Epithelial cell of proximal tubule (primary cell): ENCODE data around the gene CEP250. TPM values are rescaled to one million over a fixed set of nuclear protein-coding genes. Genes with fewer than 3 reads are reported as not detected.
A peak's percentile ranks its signal among the peaks of the same experiment; 100 is the strongest.
"Not testable (repeated sequence)": the region's sequence is repeated elsewhere in the genome, so short reads cannot be mapped to it uniquely, and the experiment has no call there.

ENCODE experiments used
- DNase-seq: peaks from one replicate; pipeline ENCODE4 v3.0.0-alpha.2; 2011; ENCODE audit warnings: low read depth
- H3K4me3 ChIP-seq: 2 replicates; pipeline ENCODE4 v1.5.1; 2011; ENCODE audit warnings: low read depth, mild to moderate bottlenecking, low read length
- total RNA-seq: library from RNA; depleted of rRNA; stranded (reverse); fragments of >200 nt; gene quantifications from 2 replicates; pipeline ENCODE4 v1.2.3, GENCODE V29; 2015
- TF ChIP-seq, protein P1 (sequence below): conservative IDR thresholded peaks from 2 replicates; pipeline ENCODE4 v1.5.1; 2012; ENCODE audit warnings: low read depth, mild to moderate bottlenecking, low read length

Gene CEP250
- total RNA-seq, 1 donor from 2014 or later, result 91.7 TPM

DNA sequence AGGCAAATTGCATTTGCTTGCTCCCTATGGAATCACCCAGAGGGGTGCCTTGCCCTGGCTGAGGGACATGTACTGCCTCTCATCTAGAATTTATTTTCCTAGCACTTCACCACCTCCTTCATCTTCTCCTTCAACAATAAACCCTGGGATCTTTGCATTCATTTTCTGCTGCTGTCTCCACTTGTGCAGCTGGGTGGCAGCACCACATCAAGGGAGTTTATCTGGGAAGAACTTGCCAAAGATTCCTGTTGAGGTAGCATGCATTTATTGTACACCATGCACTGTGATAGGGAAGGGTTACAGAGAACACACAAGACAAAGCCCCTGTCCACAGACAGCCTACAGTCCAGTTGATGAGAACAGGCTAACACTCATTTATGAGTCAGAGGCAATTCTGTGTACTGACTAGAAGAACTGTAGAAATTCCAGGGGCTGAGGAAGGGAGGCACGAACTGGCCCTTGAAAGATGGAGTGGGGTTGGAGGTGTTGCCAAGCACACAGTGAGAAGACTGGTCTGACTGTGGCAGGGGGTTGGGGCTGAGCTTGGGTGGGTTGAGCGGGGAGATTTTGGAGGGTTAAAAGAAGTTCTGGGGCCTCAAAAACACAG is 56.5 kb downstream of the CEP250 start:
- H3K4me3 ChIP-seq, result no peak overlapping the region
- TF ChIP-seq, protein P1, sequence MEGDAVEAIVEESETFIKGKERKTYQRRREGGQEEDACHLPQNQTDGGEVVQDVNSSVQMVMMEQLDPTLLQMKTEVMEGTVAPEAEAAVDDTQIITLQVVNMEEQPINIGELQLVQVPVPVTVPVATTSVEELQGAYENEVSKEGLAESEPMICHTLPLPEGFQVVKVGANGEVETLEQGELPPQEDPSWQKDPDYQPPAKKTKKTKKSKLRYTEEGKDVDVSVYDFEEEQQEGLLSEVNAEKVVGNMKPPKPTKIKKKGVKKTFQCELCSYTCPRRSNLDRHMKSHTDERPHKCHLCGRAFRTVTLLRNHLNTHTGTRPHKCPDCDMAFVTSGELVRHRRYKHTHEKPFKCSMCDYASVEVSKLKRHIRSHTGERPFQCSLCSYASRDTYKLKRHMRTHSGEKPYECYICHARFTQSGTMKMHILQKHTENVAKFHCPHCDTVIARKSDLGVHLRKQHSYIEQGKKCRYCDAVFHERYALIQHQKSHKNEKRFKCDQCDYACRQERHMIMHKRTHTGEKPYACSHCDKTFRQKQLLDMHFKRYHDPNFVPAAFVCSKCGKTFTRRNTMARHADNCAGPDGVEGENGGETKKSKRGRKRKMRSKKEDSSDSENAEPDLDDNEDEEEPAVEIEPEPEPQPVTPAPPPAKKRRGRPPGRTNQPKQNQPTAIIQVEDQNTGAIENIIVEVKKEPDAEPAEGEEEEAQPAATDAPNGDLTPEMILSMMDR, result peak; percentile 78
- DNase-seq, result no peak

DNA sequence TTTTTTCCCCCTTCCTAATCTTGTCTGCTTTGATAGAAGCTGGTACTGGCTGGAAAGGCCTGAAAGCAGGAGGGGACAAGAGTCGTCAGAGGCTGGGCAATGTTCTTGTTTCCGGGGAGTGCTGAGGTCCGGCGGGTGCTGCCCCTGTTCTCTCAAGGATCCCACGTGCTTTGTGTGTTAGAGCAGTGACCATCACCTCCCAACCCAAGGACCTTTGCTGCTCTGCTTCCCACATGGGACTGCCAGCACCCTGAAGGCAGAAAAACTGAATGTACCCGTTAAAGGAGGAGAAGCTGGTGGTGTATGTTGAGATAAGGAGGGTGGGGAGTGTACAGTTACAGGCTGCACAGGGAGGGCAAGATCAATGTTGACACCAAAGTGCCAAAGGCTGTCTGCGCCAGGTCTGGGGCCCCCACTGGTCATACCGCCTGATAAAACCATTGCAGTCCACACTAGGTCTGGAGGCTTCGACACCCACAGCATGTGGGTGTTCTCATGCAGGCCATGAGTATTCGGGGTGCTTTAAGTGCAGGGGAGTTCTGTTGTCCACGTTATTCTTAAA is 59.1 kb downstream of the CEP250 start:
- DNase-seq, result no peak
- H3K4me3 ChIP-seq, result no peak overlapping the region
- TF ChIP-seq, protein P1, result no peak

DNA sequence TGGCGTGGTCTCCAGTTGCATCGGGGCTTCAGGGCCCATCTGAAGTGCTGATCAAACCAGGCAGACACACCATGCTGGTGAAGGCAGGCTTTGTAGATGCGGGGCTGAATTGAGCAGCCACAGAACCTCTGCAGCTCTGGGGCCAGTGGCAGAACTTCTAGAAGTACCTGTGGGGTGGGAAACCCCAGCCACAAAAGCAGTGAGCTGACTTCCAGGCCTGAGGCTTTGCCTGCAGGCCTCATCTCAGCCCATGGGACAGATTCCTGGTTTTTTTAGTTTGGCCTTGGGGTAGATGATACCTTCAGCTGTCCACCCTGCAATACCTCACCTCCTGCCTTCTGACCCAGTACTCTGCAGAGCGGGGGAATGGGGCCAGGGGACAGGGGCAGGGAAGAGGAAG is 59.9 kb downstream of the CEP250 start:
- TF ChIP-seq, protein P1, result no peak
- H3K4me3 ChIP-seq, result no peak overlapping the region
- no peak for DNase-seq

DNA sequence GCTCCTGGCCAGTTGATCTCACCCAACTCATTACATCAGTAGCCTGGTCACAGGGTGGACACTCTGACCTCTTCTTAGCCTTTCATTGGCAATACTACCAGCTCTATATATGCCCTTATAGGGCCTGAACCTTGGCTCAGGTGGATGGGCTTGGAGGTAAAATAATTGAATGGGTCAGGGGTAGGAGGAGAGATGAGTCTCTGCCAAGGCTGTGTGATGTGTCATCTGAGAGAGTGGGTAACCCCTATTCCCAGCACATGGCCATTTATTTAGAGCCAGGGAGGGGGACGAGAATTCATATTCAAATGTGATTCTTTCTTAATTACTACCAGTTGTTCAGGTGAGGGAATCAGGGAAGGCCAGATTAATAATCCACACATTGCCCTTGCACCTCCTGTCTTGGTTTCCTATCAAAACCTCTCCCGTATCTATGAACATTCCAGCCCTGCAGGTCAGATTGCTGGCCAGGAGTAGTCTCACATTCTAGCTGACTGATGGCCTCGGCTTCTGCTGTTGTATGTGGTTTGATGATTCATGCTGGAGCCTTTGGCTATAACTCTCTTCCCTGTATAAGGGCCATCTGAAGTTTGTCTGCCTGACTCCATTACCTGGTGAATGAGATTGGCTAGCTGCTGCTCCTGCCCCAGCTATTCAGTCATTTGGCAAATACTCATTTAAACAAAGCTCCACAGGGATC is 60.7 kb downstream of the CEP250 start:
- DNase-seq, result peak; percentile 66
- H3K4me3 ChIP-seq, result no peak overlapping the region
- TF ChIP-seq, protein P1, result no peak

DNA sequence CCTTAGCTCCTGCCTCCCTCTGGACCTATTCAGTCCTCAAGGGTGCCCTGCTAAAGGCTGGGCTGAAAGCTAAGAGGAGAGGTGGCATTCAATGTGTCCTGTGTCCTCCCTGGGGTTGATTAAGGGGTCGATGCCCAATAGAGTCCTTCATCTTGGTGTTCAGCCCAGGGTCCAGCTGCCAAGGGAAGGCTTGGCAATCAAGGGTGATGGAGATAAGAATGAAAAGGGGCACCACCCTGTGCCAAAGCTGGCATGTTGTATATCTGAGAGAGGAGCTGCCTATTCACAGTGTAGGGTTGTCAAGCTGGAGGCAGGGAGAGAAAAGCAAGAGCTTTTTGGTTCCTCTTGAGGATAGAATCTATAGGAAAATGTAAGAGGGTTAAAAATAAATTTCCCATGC is 61.7 kb downstream of the CEP250 start:
- H3K4me3 ChIP-seq, result no peak overlapping the region
- no peak for DNase-seq
- TF ChIP-seq, protein P1, result no peak

DNA sequence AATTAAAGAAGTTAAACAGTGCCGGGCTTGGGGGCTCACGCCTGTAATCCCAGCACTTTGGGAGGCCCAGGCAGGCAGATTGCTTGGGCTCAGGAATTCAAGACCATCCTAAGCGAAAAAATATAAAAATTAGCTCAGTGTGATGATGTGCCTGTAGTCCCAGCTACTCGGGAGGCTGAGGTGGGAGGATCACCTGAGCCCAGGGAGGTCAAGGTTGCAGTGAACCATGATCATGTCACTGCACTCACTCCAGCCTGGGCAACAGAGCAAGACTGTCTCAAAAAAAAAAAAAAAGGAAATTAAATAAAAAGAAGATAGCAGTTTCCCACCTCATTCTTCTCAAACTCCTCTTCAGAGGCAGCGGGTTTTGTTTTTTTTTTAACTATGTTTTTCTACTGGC is 62.4 kb downstream of the CEP250 start:
- H3K4me3 ChIP-seq, DNase-seq: not testable (repeated sequence)

DNA sequence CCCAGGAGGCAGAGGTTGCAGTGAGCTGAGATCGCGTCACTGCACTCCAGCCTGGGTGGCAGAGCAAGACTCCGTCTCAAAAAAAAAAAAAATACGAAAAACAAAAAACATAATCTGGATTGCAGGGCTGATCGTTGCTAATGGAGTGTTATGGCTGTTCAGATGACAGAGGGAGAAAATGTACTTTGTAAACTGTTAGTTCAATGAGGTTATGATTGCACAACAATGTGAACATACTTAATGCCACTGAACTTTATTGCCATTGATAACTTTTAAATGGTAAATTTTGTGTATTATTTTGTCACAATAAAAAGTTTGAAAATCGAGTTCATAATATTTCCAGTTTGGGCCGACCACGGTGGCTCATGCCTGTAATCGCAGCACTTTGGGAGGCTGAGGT is 63.6 kb downstream of the CEP250 start:
- H3K4me3 ChIP-seq, result no peak overlapping the region
- TF ChIP-seq, protein P1, result no peak
- no peak for DNase-seq
